Gastroesophageal sphincter (tissue), 4 donors: Measurements from ENCODE around the gene USP11. TPM values are rescaled to one million over a fixed set of nuclear protein-coding genes. Genes with fewer than 3 reads are reported as not detected.

Experiments
- ATAC-seq: fragments of 150-250 bp; one replicate; pipeline ENCODE4 v1.9.1; 2016; ENCODE audit warnings: mild to moderate bottlenecking, moderate library complexity
- H3K27ac ChIP-seq, 4 donors: fragments of 200-600 bp; sonication (generic) in 3 of 4; 1 replicate in 3 of 4; 2 replicates in 1 of 4; pipeline ENCODE4 v1.5.1; 2016 to 2019
- H3K27me3 ChIP-seq: fragments of 200-600 bp; sonication (generic); one replicate; pipeline ENCODE4 v1.5.1; 2019
- H3K36me3 ChIP-seq, 2 donors: fragments of 200-600 bp; sonication (generic); one replicate each; pipeline ENCODE4 v1.5.1; 2019; ENCODE audit warnings: control low read depth in 1 of 2
- H3K4me1 ChIP-seq, 3 donors: fragments of 200-600 bp; sonication (generic); 1 replicate in 2 of 3; 2 replicates in 1 of 3; pipeline ENCODE4 v1.5.1; 2016 to 2019; ENCODE audit warnings: control low read depth in 2 of 3
- H3K4me3 ChIP-seq, 2 donors: fragments of 200-600 bp; sonication (generic); one replicate each; pipeline ENCODE4 v1.5.1; 2019; ENCODE audit warnings: mild to moderate bottlenecking in 1 of 2, moderate library complexity in 1 of 2
- H3K9me3 ChIP-seq, 3 donors: fragments of 200-600 bp; sonication (generic); one replicate each; pipeline ENCODE4 v1.5.1; 2017 to 2019; ENCODE audit warnings: control low read depth in 2 of 3
- EP300 ChIP-seq: sonication (generic); formaldehyde crosslinking; IDR thresholded peaks from one replicate; pipeline ENCODE4 v1.6.1; 2017; ENCODE audit warnings: antibody characterized with exemption, mild to moderate bottlenecking
- POLR2A ChIP-seq, 2 donors: fragments of 450-650 bp; IDR thresholded peaks; one replicate each; pipeline ENCODE4 v1.6.1; 2017; ENCODE audit warnings: antibody characterized with exemption in 2 of 2, mild to moderate bottlenecking in 2 of 2, moderate library complexity in 1 of 2
- POLR2AphosphoS5 ChIP-seq: sonication (generic); formaldehyde crosslinking; IDR thresholded peaks from one replicate; pipeline ENCODE4 v1.6.1; 2017; ENCODE audit warnings: antibody characterized with exemption
- WGBS, 2 donors: methylation state at CpG; one replicate each; pipeline ENCODE4 v1.1.5; 2018; ENCODE audit warnings: low coverage in 1 of 2; 5-methylcytosine and 5-hydroxymethylcytosine counted together
- total RNA-seq, 4 donors: library from RNA; depleted of rRNA; stranded (reverse); fragments of >200 nt; gene quantifications; one replicate each; pipeline ENCODE4 v1.1.0, GENCODE V29; 2016
- TF ChIP-seq, protein P1 (sequence below), 4 experiments: fragments of 200-600 bp in 2 of 4; fragments of 450-650 bp in 2 of 4; sonication (generic) in 1 of 4; IDR thresholded peaks; one replicate each; pipeline ENCODE4 v1.5.1; 2017 to 2019; ENCODE audit warnings: antibody characterized with exemption in 4 of 4, mild to moderate bottlenecking in 2 of 4, moderate library complexity in 2 of 4

USP11 gene
- total RNA-seq, 4 donors from 2014 or later = 26.9 to 64.6 (median 40.7) TPM

GRCh38 chrX:47239898-47240545, 7.2 kb downstream of the USP11 start:
- peaks cover 0 to 21% (median 0%) of the 10 kb centered on the region in 3 donors for H3K4me1 ChIP-seq
- no peak for ATAC-seq
- 100% methylated on average over 2 of the region's 12 CpGs; no CpG with 5 or more reads in 1 of the 2 donors for WGBS, 2 donors
- no peaks in the 10 kb centered on the region for H3K27me3 ChIP-seq
- peaks cover 0 to 59% of the 10 kb centered on the region in 2 donors for H3K36me3 ChIP-seq
- H3K27ac ChIP-seq = no peak overlapping the region
- TF ChIP-seq, protein P1, sequence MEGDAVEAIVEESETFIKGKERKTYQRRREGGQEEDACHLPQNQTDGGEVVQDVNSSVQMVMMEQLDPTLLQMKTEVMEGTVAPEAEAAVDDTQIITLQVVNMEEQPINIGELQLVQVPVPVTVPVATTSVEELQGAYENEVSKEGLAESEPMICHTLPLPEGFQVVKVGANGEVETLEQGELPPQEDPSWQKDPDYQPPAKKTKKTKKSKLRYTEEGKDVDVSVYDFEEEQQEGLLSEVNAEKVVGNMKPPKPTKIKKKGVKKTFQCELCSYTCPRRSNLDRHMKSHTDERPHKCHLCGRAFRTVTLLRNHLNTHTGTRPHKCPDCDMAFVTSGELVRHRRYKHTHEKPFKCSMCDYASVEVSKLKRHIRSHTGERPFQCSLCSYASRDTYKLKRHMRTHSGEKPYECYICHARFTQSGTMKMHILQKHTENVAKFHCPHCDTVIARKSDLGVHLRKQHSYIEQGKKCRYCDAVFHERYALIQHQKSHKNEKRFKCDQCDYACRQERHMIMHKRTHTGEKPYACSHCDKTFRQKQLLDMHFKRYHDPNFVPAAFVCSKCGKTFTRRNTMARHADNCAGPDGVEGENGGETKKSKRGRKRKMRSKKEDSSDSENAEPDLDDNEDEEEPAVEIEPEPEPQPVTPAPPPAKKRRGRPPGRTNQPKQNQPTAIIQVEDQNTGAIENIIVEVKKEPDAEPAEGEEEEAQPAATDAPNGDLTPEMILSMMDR (IDR thresholded peaks at IDR 0.05) = no peak
- TF ChIP-seq POLR2A (IDR thresholded peaks at IDR 0.05) (no peak), EP300 (no peak), POLR2AphosphoS5 (no peak)
- no peak overlapping the region for H3K4me3 ChIP-seq
- H3K9me3 ChIP-seq = no peaks in the 10 kb centered on the region

DNA sequence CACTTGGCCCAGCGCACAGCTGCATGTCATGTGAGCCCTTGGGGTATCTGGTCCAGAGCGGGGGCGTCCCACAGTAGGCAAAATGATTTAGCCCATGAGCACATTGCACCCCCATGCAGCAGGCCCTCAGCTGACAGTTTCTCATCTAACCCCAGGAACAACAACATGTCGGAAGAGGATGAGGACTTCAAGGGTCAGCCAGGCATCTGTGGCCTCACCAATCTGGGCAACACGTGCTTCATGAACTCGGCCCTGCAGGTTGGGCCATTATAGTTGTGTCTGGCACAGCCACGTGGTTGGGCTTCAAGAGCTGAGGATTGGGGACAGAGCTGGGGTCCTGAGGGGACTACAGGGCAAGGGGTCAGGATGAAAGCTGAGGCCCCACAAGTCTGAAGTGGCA, 7.8 kb downstream of the USP11 start:
- Histone ChIP-seq H3K36me3 (peaks cover 0 to 64% of the 10 kb centered on the region in 2 donors), H3K4me1 (peaks cover 0 to 16% (median 0%) of the 10 kb centered on the region in 3 donors), H3K4me3 (no peak overlapping the region), H3K9me3 (no peaks in the 10 kb centered on the region), H3K27ac (no peak overlapping the region), H3K27me3 (no peaks in the 10 kb centered on the region)
- TF ChIP-seq POLR2AphosphoS5 (no peak), POLR2A (IDR thresholded peaks at IDR 0.05) (no peak), EP300 (no peak)
- TF ChIP-seq, protein P1 (IDR thresholded peaks at IDR 0.05) = no peak
- no peak for ATAC-seq
- 64% methylated on average over 4 of the region's 7 CpGs; no CpG with 5 or more reads in 1 of the 2 donors for WGBS, 2 donors

DNA sequence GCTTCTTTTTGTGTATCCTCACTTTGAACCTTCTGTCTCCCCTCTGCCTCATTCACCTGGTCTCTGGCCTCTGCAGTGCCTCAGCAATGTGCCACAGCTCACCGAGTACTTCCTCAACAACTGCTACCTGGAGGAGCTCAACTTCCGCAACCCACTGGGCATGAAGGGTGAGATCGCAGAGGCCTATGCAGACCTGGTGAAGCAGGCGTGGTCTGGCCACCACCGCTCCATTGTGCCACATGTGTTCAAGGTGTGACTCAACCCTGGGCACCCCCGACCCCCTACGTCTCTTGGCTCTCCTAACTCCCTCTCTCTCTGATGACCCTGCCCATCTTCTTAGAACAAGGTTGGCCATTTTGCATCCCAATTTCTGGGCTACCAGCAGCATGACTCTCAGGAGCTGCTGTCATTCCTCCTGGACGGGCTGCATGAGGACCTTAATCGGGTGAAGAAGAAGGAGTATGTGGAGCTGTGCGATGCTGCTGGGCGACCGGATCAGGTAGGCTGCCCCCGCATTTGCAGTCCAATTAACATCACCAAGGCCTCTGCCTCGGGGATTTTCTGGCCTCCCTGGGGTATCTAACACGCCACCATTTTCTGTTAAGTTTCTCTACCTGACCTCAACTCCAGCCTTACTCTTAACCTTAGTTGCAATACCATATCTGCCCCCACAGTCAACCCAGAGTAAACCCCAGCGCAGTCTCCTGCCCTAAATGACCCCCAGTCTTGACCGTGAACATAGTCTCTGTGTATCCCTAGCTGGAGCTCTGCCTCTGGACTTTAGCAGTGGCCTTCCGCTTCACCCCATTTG, 8.6 kb downstream of the USP11 start:
- 91 to 96% methylated on average over 4 to 9 of the region's 18 CpGs for WGBS, 2 donors
- peaks cover 0 to 72% of the 10 kb centered on the region in 2 donors for H3K36me3 ChIP-seq

DNA sequence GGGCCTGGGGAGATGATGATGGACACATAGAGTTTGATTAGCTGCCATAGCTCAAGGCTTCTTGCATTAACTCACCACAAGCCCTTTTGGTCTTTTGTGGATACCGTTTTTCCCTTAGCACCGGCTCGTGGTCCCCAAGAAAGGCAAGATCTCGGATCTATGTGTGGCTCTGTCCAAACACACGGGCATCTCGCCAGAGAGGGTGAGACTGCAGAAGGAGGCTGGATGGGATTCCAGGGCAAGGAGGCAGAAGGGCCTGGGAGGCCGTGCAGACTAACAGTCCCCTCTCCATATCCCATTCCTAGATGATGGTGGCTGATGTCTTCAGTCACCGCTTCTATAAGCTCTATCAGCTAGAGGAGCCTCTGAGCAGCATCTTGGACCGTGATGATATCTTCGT, 9.5 kb downstream of the USP11 start:
- Histone ChIP-seq H3K9me3 (no peaks in the 10 kb centered on the region), H3K4me3 (no peak overlapping the region), H3K4me1 (peaks cover 0 to 2% (median 0%) of the 10 kb centered on the region in 3 donors), H3K27me3 (no peaks in the 10 kb centered on the region), H3K27ac (no peak overlapping the region), H3K36me3 (peaks cover 0 to 82% of the 10 kb centered on the region in 2 donors)
- no peak for ATAC-seq
- TF ChIP-seq POLR2AphosphoS5 = no peak
- TF ChIP-seq, protein P1 (IDR thresholded peaks at IDR 0.05) = no peak
- 70 to 91% methylated on average over 2 to 4 of the region's 10 CpGs for WGBS, 2 donors

More for the DNA sequence above, 8.6 kb downstream of the USP11 start:
- Histone ChIP-seq H3K27ac (no peak overlapping the region), H3K27me3 (no peaks in the 10 kb centered on the region), H3K4me1 (peaks cover 0 to 11% (median 0%) of the 10 kb centered on the region in 3 donors), H3K4me3 (no peak overlapping the region), H3K9me3 (no peaks in the 10 kb centered on the region)
- TF ChIP-seq, protein P1 (IDR thresholded peaks at IDR 0.05) = no peak
- no peak for TF ChIP-seq POLR2AphosphoS5
- no peak for TF ChIP-seq EP300
- TF ChIP-seq POLR2A (IDR thresholded peaks at IDR 0.05) = no peak
- ATAC-seq = no peak
